Subcutaneous abdominal adipose tissue (tissue), 5 donors: ENCODE results near the gene OASL.

Experiments used
- H3K27ac ChIP-seq: one replicate; pipeline ENCODE4 v1.7.0; 2013; ENCODE audit warnings: low read depth, mild to moderate bottlenecking, inconsistent platforms, low read length, moderate library complexity
- H3K27me3 ChIP-seq, 5 donors: one replicate each; pipeline ENCODE4 v1.7.0; 2013; ENCODE audit warnings: low read length in 5 of 5, inconsistent platforms in 1 of 5; ENCODE audit not compliant: control insufficient read depth in 5 of 5, insufficient read depth in 4 of 5
- H3K36me3 ChIP-seq, 5 donors: one replicate each; pipeline ENCODE4 v1.7.0; 2013; ENCODE audit warnings: low read length in 5 of 5; ENCODE audit not compliant: control insufficient read depth in 5 of 5, insufficient read depth in 5 of 5
- H3K4me1 ChIP-seq, 5 donors: one replicate each; pipeline ENCODE4 v1.7.0; 2013; ENCODE audit warnings: low read length in 5 of 5, mild to moderate bottlenecking in 3 of 5, moderate library complexity in 1 of 5; ENCODE audit not compliant: control insufficient read depth in 5 of 5, insufficient read depth in 5 of 5
- H3K4me3 ChIP-seq, 5 donors: one replicate each; pipeline ENCODE4 v1.7.0; 2013; ENCODE audit warnings: low read length in 5 of 5, low read depth in 1 of 5
- H3K9ac ChIP-seq, 5 donors: one replicate each; pipeline ENCODE4 v1.7.0; 2013; ENCODE audit warnings: low read length in 5 of 5, mild to moderate bottlenecking in 4 of 5, moderate library complexity in 3 of 5
- H3K9me3 ChIP-seq, 5 donors: one replicate each; pipeline ENCODE4 v1.7.0; 2013; ENCODE audit warnings: low read length in 5 of 5; ENCODE audit not compliant: control insufficient read depth in 5 of 5
- donor health status: healthy.
- donor health status: healthy.
- donor health status: healthy.
- donor health status: healthy.
- donor health status: healthy.

OASL gene

GRCh38 chr12:120970310-120970709, 68.7 kb downstream of the OASL start:
- Histone ChIP-seq H3K9me3 (no peaks in the 10 kb centered on the region), H3K4me3 (no peak overlapping the region), H3K27ac (no peak overlapping the region), H3K36me3 (no peaks in the 10 kb centered on the region), H3K4me1 (peaks cover 0 to 3% (median 0%) of the 10 kb centered on the region in 5 donors), H3K9ac (no peak overlapping the region), H3K27me3 (no peaks in the 10 kb centered on the region)
